Measurements from ENCODE around the gene LPIN1.

LPIN1 gene

GRCh38 chr2:11744631-11745394 lies 1.6 kb upstream of the LPIN1 start:
- TF ChIP-seq CTCF (IDR thresholded peaks at IDR 0.05; ENCODE audit: borderline replicate concordance, insufficient read depth, low read depth, low read length): peak; percentile 24; the same call in 1 of the 2 replicates
- no peak overlapping the region for H3K4me3 ChIP-seq (ENCODE audit: low read depth, low read length)

- peak overlapping the region; percentile 31 for H3K4me3 ChIP-seq (ENCODE audit: low read depth, low read length)
- TF ChIP-seq CTCF (IDR thresholded peaks at IDR 0.05; ENCODE audit: borderline replicate concordance, insufficient read depth, low read depth, low read length): no peak
These were observed 638 bp upstream of the LPIN1 start for GRCh38 chr2:11745613-11746375.

- no peak for TF ChIP-seq CTCF (IDR thresholded peaks at IDR 0.05; ENCODE audit: borderline replicate concordance, insufficient read depth, low read depth, low read length)
These were observed 501 bp downstream of the LPIN1 start for GRCh38 chr2:11746807-11747459.

GRCh38 chr2:11748018-11748860 lies 1.8 kb downstream of the LPIN1 start:
- TF ChIP-seq CTCF (IDR thresholded peaks at IDR 0.05; ENCODE audit: borderline replicate concordance, insufficient read depth, low read depth, low read length): no peak
- no peak overlapping the region for H3K4me3 ChIP-seq (ENCODE audit: low read depth, low read length)

More at GRCh38 chr2:11746807-11747459, 501 bp downstream of the LPIN1 start:
- H3K4me3 ChIP-seq (ENCODE audit: low read depth, low read length): peak overlapping the region; percentile 39

GRCh38 chr2:11748861-11749645 lies 2.6 kb downstream of the LPIN1 start:
- H3K4me3 ChIP-seq (ENCODE audit: low read depth, low read length): no peak overlapping the region
- TF ChIP-seq CTCF (IDR thresholded peaks at IDR 0.05; ENCODE audit: borderline replicate concordance, insufficient read depth, low read depth, low read length): no peak

Data from GM12875 (cell line).